Activated T-cell treated with anti-CD3 and anti-CD28 coated beads, Interleukin-2, amount 50 U/mL, for 4 hours (primary cell): Measurements from ENCODE around the gene EFCAB5. TPM values are rescaled to one million over a fixed set of nuclear protein-coding genes. Genes with fewer than 3 reads are reported as not detected.
A peak's percentile ranks its signal among the peaks of the same experiment; 100 is the strongest.
"Not testable (repeated sequence)": the region's sequence is repeated elsewhere in the genome, so short reads cannot be mapped to it uniquely, and the experiment has no call there.

Source experiments
- ATAC-seq, 2 donors: fragments of 200-7000 bp; cut with Tn5 transposase; one replicate each; pipeline ENCODE4 v1.10.0; 2021
- DNase-seq: peaks from one replicate; pipeline ENCODE4 v3.0.0-alpha.2; 2020
- H3K27me3 Mint-ChIP-seq: one replicate; pipeline ENCODE4 v1.8.0; 2021; ENCODE audit warnings: low read depth, mixed read lengths
- H3K36me3 Mint-ChIP-seq: one replicate; pipeline ENCODE4 v1.8.0; 2022; ENCODE audit warnings: mixed read lengths; ENCODE audit not compliant: insufficient read depth
- H3K4me1 Mint-ChIP-seq: one replicate; pipeline ENCODE4 v1.8.0; 2021; ENCODE audit warnings: low read depth, mixed read lengths
- H3K4me3 Mint-ChIP-seq: one replicate; pipeline ENCODE4 v1.8.0; 2021; ENCODE audit warnings: mild to moderate bottlenecking, moderate library complexity, mixed read lengths
- H3K9me3 Mint-ChIP-seq: one replicate; pipeline ENCODE4 v1.8.0; 2021; ENCODE audit warnings: mixed read lengths
- total RNA-seq, 3 donors: library from RNA; stranded (reverse); gene quantifications; one replicate each; pipeline ENCODE4 v1.2.1, GENCODE V29; 2021

EFCAB5 gene
- total RNA-seq, 3 donors from 2014 or later: 0.15 to 0.30 TPM; not detected in 1

- not testable (repeated sequence) for H3K9me3 Mint-ChIP-seq, H3K4me3 Mint-ChIP-seq, H3K27me3 Mint-ChIP-seq, H3K36me3 Mint-ChIP-seq, ATAC-seq, H3K4me1 Mint-ChIP-seq, DNase-seq
Measured at GRCh38 chr17:30011934-30012333, 70.5 kb downstream of the EFCAB5 start.

- no peaks in the 10 kb centered on the region for H3K9me3 Mint-ChIP-seq
- peak; percentile 48 to 59 for ATAC-seq
- DNase-seq: peak; percentile 5
- H3K4me3 Mint-ChIP-seq: no peak overlapping the region
- H3K27me3 Mint-ChIP-seq: peaks cover 2% of the 10 kb centered on the region
- no peaks in the 10 kb centered on the region for H3K36me3 Mint-ChIP-seq
- no peaks in the 10 kb centered on the region for H3K4me1 Mint-ChIP-seq
Measured at GRCh38 chr17:30021708-30022317, 80.4 kb downstream of the EFCAB5 start.

- not testable (repeated sequence) for H3K9me3 Mint-ChIP-seq, H3K4me1 Mint-ChIP-seq, H3K4me3 Mint-ChIP-seq, H3K27me3 Mint-ChIP-seq, DNase-seq, ATAC-seq, H3K36me3 Mint-ChIP-seq
Measured at GRCh38 chr17:30025325-30025724, 83.9 kb downstream of the EFCAB5 start.

GRCh38 chr17:30027676-30028075 lies 86.2 kb downstream of the EFCAB5 start:
- no peak for DNase-seq
- no peak for ATAC-seq
- no peaks in the 10 kb centered on the region for H3K27me3 Mint-ChIP-seq
- H3K36me3 Mint-ChIP-seq: no peaks in the 10 kb centered on the region
- H3K4me3 Mint-ChIP-seq: no peak overlapping the region
- H3K4me1 Mint-ChIP-seq: no peaks in the 10 kb centered on the region
- H3K9me3 Mint-ChIP-seq: no peaks in the 10 kb centered on the region

- ATAC-seq (no peak), DNase-seq (no peak)
- no peaks in the 10 kb centered on the region for H3K4me1 Mint-ChIP-seq
- peaks cover 2% of the 10 kb centered on the region for H3K27me3 Mint-ChIP-seq
- H3K4me3 Mint-ChIP-seq: no peak overlapping the region
- H3K36me3 Mint-ChIP-seq: no peaks in the 10 kb centered on the region
- H3K9me3 Mint-ChIP-seq: no peaks in the 10 kb centered on the region
Measured at GRCh38 chr17:30031214-30031869, 89.9 kb downstream of the EFCAB5 start.

GRCh38 chr17:30035369-30035768 lies 93.9 kb downstream of the EFCAB5 start:
- ATAC-seq: no peak
- H3K4me3 Mint-ChIP-seq: no peak overlapping the region
- H3K9me3 Mint-ChIP-seq: no peaks in the 10 kb centered on the region
- peaks cover 4% of the 10 kb centered on the region for H3K27me3 Mint-ChIP-seq
- H3K36me3 Mint-ChIP-seq: no peaks in the 10 kb centered on the region
- no peak for DNase-seq
- no peaks in the 10 kb centered on the region for H3K4me1 Mint-ChIP-seq

GRCh38 chr17:30040719-30041518 lies 99.5 kb downstream of the EFCAB5 start:
- not testable (repeated sequence) for H3K27me3 Mint-ChIP-seq, H3K9me3 Mint-ChIP-seq, H3K4me1 Mint-ChIP-seq, H3K36me3 Mint-ChIP-seq, H3K4me3 Mint-ChIP-seq, DNase-seq, ATAC-seq

GRCh38 chr17:30041551-30041950 lies 100.1 kb downstream of the EFCAB5 start:
- no peak for ATAC-seq
- Mint-ChIP-seq H3K27me3 (peaks cover 8% of the 10 kb centered on the region), H3K9me3 (peaks cover 4% of the 10 kb centered on the region), H3K4me3 (no peak overlapping the region), H3K36me3 (peaks cover 2% of the 10 kb centered on the region), H3K4me1 (no peaks in the 10 kb centered on the region)
- DNase-seq: no peak

- Mint-ChIP-seq H3K36me3 (no peaks in the 10 kb centered on the region), H3K27me3 (peaks cover 13% of the 10 kb centered on the region), H3K9me3 (peaks cover 23% of the 10 kb centered on the region), H3K4me3 (no peak overlapping the region), H3K4me1 (no peaks in the 10 kb centered on the region)
- DNase-seq (no peak), ATAC-seq (no peak)
Measured at GRCh38 chr17:30062372-30062771, 120.9 kb downstream of the EFCAB5 start.

GRCh38 chr17:30064738-30065137 lies 123.3 kb downstream of the EFCAB5 start:
- H3K4me3 Mint-ChIP-seq: no peak overlapping the region
- H3K4me1 Mint-ChIP-seq: no peaks in the 10 kb centered on the region
- no peaks in the 10 kb centered on the region for H3K36me3 Mint-ChIP-seq
- ATAC-seq (no peak), DNase-seq (no peak)
- H3K9me3 Mint-ChIP-seq: peaks cover 23% of the 10 kb centered on the region
- peaks cover 11% of the 10 kb centered on the region for H3K27me3 Mint-ChIP-seq

- H3K9me3 Mint-ChIP-seq: peaks cover 23% of the 10 kb centered on the region
- no peak overlapping the region for H3K4me3 Mint-ChIP-seq
- ATAC-seq: no peak
- peaks cover 6% of the 10 kb centered on the region for H3K27me3 Mint-ChIP-seq
- DNase-seq: no peak
- H3K4me1 Mint-ChIP-seq: no peaks in the 10 kb centered on the region
- no peaks in the 10 kb centered on the region for H3K36me3 Mint-ChIP-seq
Measured at GRCh38 chr17:30068465-30068864, 127.0 kb downstream of the EFCAB5 start.

GRCh38 chr17:30074254-30074653 lies 132.8 kb downstream of the EFCAB5 start:
- no peaks in the 10 kb centered on the region for H3K36me3 Mint-ChIP-seq
- no peaks in the 10 kb centered on the region for H3K4me1 Mint-ChIP-seq
- H3K27me3 Mint-ChIP-seq: peaks cover 7% of the 10 kb centered on the region
- ATAC-seq (no peak), DNase-seq (no peak)
- H3K4me3 Mint-ChIP-seq: no peak overlapping the region
- H3K9me3 Mint-ChIP-seq: no peaks in the 10 kb centered on the region

GRCh38 chr17:30074730-30075129 lies 133.3 kb downstream of the EFCAB5 start:
- H3K4me1 Mint-ChIP-seq: no peaks in the 10 kb centered on the region
- H3K9me3 Mint-ChIP-seq: no peaks in the 10 kb centered on the region
- ATAC-seq: no peak
- H3K27me3 Mint-ChIP-seq: peaks cover 7% of the 10 kb centered on the region
- no peaks in the 10 kb centered on the region for H3K36me3 Mint-ChIP-seq
- no peak for DNase-seq
- H3K4me3 Mint-ChIP-seq: no peak overlapping the region

GRCh38 chr17:30082773-30083172 lies 141.3 kb downstream of the EFCAB5 start:
- ATAC-seq: no peak
- H3K9me3 Mint-ChIP-seq: no peaks in the 10 kb centered on the region
- no peak for DNase-seq
- H3K4me3 Mint-ChIP-seq: no peak overlapping the region
- H3K27me3 Mint-ChIP-seq: peaks cover 17% of the 10 kb centered on the region
- no peaks in the 10 kb centered on the region for H3K4me1 Mint-ChIP-seq
- no peaks in the 10 kb centered on the region for H3K36me3 Mint-ChIP-seq

- Mint-ChIP-seq H3K36me3 (no peaks in the 10 kb centered on the region), H3K4me1 (no peaks in the 10 kb centered on the region), H3K9me3 (no peaks in the 10 kb centered on the region), H3K27me3 (peaks cover 16% of the 10 kb centered on the region), H3K4me3 (no peak overlapping the region)
- ATAC-seq (no peak), DNase-seq (no peak)
Measured at GRCh38 chr17:30084788-30085187, 143.4 kb downstream of the EFCAB5 start.
